GM21360 (cell line): ENCODE measurements around the gene CLCN7.

Experiments
- ATAC-seq: cut with Tn5 transposase; IDR thresholded peaks from one replicate; pipeline ENCODE4 v1.9.1; 2021; ENCODE audit warnings: mild to moderate bottlenecking, moderate library complexity; ENCODE audit not compliant: unreplicated experiment

The CLCN7 gene

DNA sequence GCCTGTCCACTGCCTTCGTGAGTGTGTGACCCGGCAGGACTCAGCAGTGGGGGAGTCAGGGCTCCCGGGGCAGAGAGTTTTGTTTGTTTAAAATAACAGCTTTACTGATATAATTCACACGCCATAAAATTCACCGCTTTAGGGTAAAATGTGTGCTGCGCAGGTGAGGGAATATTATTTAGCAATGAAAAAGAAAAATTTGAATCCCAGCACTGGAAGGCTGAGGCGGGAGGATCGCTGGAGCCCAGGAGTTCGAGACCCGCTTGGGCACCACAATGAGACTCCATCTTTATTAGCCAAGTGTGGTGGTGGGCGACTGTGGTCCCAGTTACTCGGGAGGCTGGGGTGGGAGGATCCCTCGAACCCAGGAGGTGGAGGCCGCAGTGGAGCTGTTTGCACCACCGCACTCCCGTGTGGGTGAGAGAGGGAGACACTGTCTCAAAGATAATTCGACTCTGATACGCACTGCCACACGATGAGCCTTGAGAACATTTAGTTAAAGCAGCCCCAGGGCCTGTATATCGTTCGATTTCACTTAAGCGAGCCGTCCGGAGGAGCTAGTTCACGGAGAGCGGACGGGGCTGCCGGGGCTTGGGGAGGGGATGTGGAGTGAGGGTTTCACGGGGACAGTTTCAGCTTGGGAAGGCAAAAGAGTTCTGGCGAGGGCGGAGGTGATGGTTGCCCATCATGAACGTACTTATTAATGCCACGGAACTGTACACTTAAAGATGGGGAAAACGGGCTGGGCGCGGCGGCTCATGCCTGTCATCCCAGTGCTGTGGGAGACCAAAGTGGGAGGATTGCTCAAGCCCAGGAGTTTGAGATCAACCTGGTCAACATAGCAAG is 28.5 kb upstream of the CLCN7 start:
- ATAC-seq, result no peak

DNA sequence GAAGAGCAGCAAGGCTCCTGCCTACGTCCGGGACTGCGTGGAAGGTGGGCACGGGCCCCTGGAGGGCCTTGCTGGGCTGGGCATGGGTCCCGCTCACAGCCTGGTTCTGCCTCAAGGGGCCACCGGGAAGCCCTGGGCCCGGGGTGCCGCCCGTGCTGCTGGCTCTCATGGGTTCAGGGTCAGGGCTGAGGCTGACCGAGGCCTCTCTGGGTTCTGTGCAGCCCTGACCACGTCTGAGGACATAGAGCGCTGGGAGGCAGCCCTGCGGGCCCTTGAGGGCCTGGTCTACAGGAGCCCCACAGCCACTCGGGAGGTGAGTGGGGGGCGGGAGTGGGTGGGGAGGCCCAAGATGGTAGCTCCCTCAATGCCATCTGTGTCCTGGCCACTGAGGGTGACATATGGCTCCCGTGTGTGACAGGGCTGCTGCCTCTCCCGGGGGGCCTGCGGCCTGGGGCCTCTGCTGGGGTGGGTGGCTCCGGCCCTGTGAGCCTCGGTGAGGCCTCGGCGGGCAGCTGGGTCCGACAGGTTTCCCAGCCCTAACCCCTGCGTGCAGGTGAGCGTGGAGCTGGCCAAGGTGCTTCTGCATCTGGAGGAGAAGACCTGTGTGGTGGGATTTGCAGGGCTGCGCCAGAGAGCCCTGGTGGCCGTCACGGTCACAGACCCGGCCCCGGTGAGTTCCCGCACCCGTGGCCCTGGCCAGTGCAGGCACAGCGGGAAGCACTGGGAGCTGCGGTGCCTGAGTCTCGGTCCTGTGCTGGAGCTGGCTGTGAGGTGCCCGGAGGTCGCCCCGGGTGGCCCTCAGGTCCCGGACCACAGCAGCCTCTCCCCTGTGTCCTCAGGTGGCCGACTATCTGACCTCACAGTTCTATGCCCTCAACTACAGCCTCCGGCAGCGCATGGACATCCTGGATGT is 27.5 kb upstream of the CLCN7 start:
- ATAC-seq, result no peak

DNA sequence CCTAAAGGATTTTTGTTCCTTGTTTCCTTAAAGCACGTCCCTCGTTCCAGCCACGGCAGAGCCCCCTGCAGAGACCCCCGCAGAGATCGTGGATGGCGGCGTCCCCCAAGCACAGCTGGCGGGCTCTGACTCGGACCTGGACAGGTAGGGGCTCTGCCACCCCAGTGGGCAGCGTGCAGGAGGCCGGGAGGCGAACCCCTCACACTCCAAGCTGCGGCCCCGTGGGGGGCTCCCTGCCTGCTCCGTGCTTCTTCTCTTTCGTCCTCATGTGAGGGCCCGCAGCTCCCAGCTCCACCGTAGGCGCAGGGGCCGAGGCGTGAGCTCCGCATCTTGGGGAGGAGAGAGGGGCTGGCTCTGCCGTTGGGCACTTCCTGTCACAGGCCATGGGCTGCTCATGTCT is 26.8 kb upstream of the CLCN7 start:
- ATAC-seq, result no peak

DNA sequence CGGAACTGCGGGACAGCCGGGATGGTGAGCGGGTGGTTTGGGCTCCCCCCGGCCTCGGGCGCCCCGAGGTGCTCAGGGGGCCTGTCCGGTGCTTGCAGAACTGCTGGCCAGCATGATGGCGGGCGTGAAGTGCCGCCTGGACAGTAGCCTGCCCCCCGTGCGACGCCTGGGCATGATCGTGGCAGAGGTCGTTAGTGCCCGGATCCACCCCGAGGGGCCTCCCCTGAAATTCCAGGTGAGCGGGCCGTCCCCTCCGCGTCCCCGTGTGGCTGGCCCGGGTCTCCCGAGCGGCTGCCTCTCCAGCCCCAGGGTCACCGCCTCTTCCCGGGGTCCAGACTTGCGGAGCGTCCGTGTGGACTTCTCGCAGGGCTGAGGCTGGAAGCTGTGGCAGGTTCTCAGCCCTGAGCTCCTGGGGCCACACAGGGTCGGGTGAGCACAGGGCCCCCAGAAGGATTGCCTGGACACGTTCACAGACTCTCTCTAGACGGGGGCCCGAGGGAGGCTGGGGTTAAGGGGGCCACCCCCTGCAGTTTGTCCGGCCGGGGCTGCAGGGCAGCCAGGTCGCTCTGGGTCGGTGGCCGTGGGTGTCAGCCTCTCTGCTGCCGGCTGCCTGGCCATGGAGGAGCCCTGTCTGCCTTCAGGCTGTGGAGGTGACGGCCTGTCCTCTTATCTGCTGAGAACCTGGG is 25.8 kb upstream of the CLCN7 start:
- no peak for ATAC-seq

DNA sequence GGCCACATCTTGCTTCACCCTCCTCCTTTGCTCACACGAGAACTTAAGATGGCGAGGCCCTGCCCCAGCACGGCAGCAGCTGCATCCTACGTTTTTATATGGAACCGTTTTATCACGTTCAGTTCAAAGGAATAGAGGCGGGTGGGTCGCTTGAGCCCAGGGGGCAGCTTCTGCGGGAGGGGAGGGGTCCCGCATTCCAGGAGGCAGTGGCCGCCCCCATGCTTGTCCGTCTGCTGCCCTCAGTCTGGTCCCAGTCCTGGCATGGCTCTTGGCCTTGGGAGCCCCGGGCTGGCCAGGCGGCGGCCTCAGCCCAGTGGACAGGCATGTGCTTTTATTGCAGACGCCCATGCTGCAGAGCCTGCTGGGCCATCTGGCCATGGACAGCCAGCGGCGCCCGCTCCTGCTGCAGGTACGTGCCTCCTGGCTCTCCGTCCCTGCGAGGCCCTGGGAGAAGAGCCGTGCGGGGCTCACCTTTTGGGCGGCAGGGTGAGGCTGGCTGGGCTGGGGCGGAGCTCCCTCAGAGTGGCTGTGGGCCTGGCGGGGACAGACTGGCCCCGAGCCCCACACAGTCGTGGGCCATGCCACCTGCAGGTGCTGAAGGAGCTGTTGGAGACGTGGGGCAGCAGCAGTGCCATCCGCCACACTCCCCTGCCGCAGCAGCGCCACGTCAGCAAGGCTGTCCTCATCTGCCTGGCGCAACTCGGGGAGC is 25.1 kb upstream of the CLCN7 start:
- no peak for ATAC-seq

DNA sequence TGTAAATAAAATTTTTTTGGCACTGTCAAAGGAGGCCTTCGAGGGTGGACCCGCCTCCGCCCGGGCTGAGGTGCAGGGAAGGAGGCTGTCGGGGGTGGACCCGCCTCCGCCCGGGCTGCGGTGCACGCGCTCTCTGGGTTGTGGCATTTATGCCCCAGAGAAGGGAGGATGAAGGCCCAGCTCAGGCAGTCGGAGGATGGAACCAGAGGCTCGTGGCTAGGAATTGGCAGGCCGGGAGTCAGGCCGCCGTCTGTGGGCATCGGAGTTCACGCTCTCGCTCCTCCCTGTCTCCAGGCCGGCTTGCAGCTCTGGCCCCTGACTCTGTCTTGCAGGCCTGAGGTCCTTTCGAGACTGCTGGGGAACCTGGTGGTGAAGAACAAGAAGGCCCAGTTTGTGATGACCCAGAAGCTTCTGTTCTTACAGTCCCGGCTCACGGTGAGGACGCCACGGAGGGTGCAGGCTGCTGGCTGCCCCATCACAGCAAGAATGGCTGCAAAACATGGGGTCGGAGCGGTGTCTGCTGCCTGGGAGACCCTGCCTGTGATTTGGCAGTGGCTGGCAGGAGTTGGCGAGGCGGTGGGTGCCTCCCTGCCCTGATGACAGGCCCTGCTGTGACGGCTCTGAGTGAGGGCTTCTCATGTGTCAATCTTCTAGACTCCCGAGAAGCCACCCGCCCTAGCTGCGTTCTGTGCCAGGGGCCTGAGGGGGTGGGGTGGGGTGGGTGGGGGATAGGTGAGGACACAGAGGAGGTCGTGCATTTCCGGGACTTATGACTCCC is 24.3 kb upstream of the CLCN7 start:
- ATAC-seq, result no peak

DNA sequence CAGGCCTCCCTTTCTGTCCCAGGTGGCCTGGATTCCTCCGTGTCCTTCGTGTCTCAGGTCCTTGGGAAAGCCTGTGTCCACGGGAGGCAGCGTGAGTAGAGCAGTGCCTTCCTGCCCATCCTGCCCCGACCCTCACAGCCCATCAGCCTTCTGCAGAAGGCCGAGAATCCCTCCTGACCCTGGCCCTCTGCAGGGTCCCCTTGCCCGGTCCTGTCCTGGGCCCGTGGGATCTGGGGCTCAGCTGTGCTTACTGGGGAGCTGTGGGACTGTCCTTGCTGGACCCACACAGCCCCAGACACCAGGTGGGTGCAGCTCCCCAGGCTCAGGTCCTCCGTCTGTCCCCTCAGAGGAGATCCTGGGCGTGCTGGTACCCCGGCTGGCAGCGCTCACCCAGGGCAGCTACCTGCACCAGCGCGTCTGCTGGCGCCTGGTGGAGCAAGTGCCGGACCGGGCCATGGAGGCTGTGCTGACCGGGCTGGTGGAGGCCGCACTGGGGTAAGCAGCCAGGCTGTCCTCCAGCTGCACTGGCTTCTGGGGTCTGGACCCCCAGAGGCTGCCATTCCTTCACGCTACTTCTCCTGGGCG is 22.3 kb upstream of the CLCN7 start:
- ATAC-seq, result no peak

DNA sequence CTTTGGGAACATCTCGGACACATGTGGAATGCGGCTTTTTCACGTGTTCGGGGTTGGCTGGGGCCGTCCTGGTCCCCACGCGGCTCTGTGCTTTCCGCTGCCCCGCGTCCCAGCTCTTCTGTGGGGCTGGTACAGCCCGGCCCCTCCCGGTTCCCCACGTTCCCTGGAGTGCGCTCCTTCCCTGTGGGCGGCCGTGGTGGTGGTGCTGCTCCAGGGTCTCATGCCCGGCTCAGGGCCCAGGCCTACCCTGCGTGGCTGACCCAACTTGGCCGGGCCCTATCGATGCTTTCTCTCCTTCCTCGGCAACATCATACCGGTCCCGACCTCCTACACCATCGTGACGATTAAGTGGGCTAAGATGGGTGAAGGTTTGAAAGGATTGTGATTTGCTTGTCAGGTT is 21.6 kb upstream of the CLCN7 start:
- no peak for ATAC-seq

DNA sequence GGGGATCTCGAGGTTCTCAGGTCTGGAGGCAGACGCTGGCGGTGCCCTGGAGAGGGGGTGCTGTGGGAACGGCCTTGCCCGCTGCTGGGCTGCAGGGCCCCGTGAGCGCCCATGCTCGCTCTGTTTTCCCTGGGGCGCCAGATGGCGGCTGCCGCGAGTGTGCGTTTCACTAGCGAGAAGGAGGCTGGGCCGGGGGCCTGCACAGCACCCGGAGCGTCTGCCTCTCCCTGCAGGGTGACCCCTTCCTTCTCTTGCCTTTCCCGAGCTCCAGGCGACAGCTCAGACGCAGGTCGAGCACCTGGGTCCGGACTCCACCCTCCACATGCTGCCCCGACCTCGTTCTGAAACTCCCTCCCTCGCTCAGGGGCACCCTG is 21.0 kb upstream of the CLCN7 start:
- no peak for ATAC-seq

DNA sequence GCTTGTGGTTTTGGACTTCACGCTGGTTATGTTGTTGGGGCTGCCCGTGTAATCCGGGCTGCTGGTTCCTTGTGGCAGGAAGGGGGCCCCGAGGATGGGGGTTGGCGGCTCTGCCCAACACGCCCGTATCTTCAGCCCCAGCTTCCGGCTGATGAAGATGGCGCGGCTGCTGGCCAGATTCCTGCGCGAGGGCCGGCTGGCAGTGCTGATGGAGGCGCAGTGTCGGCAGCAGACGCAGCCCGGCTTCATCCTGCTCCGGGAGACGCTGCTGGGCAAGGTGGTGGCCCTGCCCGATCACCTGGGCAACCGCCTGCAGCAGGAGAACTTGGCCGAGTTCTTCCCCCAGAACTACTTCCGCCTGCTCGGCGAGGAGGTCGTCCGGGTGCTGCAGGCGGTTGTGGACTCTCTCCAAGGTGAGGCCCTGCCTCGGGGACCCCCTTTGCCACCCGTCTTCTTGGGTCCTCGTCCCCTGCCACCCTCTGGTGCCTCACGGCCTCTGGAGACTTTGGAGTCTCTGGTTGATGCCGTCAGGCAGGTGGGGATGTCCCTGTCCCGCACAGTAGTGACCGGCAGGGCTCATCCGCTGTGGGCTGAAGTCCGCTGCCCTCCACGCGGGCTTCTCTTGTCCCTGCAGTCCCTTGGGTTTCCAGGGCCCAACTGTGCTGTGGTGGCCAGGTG is 20.5 kb upstream of the CLCN7 start:
- ATAC-seq, result no peak

DNA sequence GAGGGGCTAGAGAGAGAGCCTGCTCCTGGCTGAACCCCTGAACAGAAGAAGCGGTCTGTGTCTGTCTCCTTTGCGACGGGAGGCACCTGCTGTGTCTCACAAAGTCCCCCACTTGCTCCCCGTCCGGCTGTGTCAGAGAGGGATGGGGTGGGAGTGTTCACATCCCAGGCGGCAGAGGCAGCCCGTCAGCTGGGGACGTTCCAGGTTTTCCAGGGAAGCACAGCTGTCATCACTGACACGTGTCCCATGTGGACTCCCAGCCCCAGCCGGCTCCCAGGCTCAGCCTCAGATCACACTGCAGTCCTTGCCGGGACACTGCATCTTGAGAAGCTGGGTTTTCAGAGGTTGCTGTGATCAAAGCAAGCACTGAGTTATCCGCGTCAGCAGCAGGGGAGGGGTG is 19.9 kb upstream of the CLCN7 start:
- ATAC-seq, result no peak

DNA sequence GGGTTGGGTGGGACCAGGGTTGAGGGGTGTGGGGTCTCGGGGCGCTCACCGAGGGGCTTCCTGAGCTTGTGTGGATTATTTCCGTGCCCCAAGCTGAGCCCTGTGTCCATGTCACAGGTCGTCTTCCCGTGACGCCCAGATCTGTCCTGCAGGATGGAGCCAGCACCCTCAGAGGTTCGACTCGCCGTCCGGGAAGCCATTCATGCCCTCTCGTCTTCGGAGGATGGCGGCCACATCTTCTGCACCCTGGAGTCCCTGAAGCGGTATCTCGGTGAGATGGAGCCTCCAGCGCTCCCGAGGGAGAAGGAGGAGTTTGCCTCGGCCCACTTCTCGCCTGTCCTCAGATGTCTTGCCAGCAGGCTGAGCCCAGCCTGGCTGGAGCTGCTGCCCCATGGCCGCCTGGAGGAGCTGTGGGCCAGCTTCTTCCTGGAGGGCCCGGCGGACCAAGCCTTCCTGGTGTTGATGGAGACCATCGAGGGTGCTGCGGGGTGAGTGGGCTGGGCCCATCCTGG is 19.4 kb upstream of the CLCN7 start:
- no peak for ATAC-seq

DNA sequence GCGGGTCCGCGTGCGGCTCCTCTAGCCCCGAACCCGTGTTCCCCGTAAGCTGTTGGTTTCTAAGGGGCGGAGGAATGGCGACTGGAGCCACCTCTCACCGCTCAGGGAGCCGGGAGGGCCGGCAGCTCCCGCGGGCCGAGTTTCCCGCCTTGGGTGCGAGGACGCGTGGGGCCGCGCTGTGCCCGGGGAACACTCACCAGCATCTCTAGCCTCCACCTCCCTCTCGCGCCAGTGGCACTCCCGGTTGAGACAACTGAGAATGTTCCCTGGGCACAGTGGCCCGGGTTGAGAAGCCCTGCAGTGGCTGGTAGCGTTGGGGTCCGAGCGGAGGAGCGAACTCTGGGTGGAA is 18.9 kb upstream of the CLCN7 start:
- ATAC-seq, result no peak

DNA sequence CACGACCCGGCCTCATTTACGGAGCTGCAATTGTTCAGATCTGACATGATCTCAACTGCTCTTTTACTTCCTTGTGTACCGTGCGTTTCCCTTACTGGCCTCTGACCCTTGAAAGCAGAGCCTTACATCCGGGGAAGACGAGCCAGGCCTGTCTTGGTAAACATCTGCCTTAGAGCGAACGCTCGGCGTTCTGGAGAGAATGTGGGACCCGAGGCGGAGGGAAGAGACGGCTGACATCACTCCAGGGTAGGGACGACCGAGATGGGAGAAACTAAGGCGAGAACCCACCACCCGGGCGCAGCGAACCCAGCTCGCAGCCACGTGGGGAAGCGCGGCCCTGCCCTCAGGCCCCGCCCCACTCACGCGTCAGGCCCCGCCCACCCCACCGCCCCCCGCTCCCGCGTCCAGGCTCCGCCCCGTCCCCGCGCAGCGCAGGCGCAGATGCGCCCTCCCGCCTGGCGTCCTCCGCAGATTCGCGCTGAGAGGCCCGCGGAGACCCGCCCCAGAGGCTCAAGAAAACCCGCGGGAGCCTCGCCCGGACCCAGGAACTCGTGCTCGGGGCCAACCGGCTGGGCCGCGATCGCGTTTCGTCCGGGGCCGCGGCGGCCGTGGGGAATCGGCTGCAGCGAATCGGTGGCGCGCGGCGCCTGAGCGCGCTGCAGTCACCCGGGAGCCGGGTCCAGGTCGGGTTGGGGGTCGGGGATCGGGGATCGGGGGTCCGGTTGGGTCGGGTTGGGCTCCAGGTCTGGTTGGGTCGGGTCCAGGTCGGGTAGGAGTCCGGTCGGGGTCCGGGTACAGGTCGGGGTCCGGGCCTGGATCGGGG is 18.3 kb upstream of the CLCN7 start, which contains the start of gene TELO2:
Gene TELO2, plus strand, starts transcription at position 438 of the 823 bp plus-strand sequence. CDS start 922 bp downstream, outside the sequence.
- no peak for ATAC-seq

DNA sequence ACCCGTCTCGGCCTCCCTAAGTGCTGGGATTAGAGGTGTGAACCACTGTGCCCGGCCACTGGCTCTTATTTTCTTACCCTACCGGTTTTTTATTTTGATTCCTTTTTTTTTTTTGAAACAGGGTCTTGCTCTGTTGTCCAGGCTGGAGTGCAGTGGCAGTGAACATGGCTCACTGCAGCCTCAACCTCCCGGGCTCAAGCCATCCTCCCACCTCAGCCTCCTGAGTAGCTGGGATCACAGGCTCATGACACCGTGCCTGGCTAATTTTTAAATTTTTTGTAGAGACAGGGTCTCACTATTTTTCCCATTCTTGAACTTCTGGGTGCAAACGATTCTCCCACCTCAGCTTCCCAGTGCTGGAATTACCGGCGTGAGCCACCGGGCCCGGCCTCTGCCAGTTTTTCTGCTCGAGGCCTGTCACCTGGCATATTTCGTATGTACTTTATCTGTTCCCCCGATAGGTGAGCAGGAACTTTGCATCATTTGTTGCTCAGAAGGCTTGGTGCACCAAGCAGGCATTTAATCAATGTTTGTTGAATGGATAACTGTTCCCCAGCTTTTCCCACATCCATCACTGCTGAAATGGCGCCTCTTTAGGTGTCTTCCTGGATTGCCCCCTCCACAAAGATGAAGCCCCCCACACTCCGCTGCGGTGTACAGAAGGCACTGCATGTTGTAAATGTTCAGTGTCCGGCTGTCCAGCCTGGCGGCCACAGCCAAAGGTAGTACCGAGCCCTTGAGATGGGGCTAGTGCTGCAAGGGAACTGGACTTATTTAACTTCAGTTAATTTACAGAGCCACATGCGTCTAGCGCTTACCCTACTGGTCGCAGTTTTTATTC is 17.5 kb upstream of the CLCN7 start:
- ATAC-seq, result no peak

DNA sequence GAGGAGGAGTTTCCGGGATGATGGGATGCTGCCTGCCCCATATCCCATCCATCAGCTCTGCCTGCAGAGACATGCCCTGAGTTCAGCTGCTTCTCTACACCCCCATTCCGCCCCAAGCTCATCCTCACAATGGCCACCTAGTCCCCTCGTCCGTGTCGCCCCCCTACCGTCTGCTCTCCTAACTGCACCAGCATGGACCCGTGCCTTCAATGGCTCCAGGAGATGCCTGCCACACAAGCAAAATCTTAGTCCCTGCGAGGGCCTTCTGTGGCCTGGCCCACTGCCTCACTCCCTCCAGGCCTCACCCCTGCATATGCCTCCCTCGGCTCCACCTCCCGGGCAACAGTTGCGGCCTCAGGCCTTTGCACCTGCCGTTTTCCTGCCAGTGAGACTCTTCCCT is 16.5 kb upstream of the CLCN7 start:
- no peak for ATAC-seq

DNA sequence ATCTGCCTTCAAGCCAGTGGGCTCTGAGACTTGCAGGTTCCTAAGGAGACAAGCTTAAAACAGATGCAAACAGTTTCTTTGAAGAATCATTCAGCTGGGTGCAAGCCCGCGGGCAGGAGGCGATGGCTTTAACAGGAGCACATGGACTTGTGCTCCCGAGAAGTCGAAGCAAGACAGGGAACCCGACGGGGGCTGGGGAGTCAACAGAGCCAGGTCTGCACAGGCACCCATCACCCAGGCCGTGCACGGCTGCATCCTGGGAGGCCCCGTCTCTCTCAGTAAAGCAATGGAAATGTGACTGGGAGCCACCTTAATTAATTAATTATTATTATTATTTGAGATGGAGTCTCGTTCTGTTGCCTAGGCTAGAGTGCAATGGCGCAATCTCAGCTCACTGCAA is 14.2 kb upstream of the CLCN7 start:
- no peak for ATAC-seq
